NCI-H1105 (cell line): ENCODE data around the gene NUAK1.

Source experiments
- DNase-seq: peaks from one replicate; lab custom pipeline; 2025; lab: John Stamatoyannopoulos, UW

Gene NUAK1

DNA sequence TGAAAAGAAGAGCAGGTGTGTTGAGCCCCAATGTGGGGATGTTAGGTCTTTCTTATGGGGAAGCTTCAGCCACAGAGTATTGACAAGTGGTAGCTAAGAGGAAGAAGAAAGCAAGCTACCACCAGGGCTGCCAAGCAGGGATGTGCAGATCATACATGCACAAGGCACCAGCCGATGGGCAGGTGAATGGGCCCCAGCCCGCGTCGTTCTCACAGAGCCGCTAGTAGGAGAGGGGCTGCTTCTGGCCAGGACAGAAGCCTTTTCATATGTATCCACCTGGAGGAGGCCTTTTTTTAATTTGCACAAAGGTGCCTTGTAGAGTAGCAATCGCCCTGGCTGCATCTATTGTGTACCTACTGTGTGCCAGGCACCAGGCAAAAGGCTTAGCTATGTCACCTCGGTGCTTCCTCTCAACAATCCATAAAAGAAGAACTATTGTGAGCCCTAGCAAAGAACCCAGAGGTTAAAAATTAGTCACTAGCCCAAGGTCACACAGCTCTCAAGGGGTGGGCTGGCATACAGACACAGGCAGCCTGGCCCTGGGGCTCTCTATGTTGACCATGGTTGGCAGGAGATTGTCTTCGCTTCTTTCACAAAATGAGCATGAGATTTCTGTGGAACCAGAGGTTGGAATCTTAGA, 8.2 kb downstream of the NUAK1 start:
- no peak for DNase-seq

DNA sequence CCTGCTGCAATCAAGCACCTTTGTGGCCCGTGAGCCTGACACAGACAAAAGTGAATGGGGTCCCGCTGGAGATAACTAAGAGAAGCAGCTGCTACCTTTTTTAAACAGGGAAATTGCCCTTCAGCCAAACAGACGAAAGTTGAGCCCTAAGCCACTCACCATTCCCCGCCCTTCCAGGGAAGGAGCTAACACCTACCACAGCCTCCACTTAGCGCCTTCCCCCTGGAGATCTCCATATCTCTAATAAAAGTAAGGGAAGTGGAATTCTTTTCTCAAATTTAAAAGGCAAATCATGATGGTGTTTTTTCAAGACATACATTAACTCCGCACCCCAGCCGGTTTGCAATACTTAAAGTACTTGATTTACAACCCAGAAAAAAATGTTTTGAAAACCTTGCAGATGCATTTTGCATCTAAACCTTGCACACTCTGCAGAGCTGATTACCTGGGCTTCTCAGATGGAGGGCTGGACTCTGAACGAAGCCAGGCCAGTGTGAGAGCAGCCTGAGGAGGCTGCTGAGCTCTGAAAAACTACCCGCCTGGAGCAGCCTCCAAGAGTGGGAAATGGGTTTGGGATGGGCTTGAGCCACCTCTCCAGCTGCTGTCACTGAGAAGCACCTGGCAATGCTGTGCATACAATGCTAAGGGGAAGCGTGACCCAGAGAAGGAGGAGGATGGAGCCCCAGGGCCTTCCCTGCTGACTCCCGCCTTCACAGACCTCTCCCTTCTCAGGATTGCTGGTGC, 10.0 kb downstream of the NUAK1 start:
- DNase-seq: peak; percentile 44

DNA sequence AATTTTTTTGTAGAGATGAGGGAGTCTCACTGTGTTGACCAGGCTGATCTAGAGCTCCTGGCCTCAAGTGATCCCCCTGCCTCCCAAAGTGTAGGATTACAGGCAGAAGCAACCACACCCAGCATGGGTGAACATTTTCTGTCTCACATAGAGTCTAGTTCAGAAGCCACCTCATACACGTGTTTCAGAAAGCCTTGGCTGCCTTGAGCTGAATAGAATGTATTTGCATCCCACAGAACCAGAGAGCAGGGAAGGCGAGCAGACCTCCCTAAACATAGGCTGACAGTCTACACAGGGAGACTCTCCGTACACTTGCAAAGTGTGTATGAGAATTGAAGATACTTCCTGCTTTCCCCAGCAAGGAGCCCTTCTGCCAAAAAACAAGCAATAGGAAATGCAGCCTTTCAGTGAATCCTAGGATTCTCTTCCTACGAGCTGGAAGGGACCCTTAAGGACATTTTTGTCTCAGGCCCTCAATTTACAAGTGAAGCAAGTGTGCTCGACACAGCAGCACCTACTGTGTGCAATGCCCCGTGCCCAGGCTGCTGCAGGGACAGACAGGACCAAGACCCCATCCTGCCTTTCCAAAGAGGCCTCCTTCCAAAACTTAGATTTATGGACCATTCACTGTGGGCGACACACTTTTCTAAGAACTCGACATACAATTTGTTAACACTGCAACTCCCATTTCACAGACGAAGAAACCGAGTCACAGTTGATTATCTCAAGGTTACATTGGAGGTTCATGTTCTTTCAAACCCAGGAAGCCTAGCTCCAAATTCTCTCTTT, 11.2 kb downstream of the NUAK1 start:
- DNase-seq: no peak

DNA sequence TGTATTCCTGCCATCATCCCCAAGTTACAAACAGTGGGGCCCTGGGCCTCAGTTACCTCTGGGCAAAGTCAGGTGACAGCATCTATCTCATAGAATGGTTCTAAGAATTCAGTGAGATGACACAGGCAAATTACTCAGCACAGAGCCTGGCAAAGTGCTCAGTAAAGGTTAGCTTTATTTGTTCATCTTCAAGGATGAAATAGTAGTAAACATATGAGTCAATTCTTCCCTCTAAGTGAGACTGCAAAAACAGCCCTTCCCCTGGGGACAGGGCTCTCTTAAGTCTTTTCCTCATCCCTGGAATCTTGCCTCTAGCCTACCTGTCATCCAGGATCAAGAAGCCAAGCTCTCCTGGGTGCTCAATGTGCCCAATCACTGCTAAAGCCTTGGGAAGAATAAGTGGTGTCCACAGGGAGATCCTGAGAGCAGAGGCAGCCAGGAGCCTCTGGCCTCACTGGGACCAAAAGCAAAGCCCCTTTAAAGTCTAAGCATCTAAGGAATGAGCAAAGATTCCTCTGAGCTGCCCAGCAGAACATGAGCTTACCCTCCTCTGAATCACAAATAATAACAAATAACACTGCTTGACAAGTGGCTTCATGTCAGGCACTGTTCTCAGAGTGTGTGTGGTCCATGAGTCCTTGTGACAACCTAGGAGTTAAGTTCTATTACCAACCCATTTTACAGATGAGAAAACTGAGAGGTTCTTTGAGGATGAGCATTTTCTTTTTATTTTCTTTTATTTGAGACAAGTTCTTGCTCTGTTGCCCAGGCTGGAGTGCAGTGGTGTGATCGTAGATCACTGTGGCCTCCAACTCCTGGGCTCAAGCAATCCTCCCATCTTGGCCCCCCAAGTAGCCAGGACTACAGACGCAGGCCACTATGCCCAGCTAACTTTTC, 12.1 kb downstream of the NUAK1 start:
- DNase-seq: no peak

DNA sequence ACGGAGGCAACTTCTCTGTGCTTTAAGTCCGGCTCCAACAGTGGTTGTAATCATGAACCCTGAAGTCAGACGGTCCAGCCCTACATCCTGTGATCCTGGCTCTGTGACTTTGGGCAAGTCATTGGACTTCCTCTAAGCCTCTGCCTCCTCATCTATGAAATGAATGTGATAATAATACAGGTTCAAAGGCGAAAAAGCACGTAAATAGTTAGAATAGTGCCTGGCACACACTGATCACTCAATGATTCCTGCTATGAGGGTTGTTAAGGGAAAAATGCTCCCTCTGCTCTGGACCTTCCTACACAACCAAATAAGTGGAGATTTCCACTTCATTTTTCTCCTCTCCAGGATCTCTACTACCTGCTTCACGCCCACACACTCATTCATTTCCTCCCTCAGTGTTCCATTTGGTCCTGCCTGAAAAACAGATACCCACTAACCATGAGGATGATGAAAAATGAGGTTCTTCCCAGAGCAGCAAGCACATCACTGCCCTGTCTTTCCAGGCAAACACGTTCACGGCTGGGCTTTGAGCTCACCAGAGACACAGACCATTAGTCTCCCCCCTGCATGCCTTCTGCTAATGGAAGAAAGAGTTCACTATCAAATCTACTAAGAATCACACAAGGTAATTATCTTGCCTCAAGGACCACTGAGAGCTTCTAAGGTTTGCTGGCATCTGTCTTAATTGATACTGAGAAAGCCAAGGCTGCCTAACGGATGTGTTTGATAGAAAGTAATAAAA, 13.2 kb downstream of the NUAK1 start:
- no peak for DNase-seq

DNA sequence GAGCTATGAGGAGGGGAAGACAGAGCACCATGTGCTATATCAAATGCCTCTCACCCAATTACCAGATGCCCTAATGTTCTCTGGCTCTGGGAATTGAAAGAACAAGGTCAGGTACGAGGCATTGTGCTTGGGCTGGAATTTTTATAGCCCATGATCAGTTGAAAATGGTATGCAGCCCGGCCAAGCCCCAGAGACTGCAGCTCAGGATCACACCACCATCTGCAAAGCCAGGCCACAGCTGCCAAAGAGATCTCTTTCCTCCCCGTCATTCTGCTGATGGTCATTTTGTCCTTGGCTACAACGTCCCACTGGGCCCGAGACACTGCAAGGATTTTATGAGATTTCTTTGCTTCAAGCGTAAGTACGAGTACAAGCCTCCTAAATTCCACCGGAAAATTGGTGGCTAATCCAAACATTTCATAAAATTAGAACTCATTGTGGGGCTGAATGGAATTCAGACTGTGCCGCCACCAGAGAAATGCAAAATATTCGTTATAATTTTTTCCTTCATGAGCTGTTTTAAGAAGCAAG, 15.1 kb downstream of the NUAK1 start:
- no peak for DNase-seq

DNA sequence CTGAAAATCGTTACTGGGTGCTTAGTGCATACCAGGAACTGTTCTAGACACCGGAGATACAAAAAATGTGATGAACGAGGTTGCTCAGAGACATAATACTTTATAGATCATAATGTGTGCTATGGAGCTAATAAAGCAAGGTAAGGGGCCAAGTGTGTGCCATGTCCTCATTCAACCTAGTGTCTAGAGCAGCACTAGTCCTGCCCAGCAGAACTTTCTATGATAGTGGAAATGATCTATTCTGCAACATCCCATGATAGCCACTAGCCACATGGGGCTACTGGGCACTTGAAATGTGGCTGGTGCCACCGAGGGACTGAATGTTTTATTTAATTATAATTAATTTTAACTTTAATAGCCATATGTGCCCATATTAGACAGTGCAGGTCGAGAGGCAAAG, 15.6 kb downstream of the NUAK1 start:
- no peak for DNase-seq

DNA sequence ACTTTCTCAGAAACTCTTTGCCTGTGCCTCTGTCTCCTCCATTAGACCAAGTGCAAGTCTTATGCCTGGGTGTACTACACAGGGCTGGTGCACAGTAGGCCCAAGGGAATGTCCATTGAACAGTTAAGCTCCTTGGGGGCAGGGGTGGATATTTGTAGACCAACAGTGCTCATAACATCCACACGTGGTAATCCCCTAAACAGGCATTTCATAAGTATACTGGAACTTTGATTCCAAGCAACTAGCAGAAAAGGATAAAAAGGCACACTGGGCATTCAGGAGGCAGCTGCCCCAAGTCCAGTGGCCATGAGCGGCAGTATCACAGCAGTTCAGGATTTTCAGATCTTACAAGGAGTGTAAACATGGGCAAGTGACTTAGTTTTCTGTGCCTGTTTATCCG, 16.8 kb downstream of the NUAK1 start:
- DNase-seq: no peak

DNA sequence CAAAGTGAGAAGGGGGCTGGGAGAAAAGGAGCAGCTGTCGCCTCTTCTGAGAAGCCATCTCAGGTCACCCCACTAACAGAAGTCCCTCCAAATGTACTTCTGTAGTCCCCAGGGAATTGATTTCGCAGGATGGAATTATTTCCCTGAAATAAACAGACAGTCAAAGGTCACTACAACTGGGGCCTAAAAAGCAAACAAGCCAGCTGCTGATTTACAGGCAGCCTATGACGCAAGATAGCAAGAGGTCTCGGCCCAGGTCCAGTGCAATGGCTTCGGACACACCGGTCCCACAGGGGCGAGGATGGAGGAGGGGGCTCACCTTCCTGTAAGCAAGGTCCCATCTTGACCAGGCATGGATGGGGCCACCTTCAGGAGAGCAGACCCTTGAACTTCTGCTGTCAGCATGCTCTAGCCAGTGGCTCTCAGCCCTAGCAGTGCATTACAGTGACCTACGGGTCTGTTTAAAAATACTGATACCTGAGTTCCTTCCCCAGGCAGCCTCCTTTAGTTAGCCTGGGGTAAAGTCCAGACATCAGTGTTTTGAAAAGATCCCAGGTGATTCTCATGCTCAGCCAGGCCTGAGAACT, 18.1 kb downstream of the NUAK1 start:
- no peak for DNase-seq

DNA sequence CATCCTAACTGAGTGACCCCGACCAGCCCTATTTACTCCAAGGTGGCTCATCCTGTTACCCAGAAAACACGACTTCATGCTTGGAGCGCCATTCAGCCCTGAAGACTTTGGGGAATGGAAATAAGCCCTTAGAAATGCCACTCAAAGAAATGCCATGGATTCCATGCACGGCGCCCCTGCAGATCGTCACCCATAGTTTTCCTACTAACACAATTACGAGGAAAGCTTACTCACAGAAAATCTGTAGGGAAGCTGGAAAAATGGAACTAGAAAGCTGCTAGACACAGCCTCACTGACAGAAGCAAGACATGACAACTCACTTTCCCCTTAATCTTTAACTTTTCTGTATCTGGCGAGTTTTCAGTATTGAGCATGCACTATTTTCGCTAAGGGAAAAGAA, 19.5 kb downstream of the NUAK1 start:
- DNase-seq: no peak

DNA sequence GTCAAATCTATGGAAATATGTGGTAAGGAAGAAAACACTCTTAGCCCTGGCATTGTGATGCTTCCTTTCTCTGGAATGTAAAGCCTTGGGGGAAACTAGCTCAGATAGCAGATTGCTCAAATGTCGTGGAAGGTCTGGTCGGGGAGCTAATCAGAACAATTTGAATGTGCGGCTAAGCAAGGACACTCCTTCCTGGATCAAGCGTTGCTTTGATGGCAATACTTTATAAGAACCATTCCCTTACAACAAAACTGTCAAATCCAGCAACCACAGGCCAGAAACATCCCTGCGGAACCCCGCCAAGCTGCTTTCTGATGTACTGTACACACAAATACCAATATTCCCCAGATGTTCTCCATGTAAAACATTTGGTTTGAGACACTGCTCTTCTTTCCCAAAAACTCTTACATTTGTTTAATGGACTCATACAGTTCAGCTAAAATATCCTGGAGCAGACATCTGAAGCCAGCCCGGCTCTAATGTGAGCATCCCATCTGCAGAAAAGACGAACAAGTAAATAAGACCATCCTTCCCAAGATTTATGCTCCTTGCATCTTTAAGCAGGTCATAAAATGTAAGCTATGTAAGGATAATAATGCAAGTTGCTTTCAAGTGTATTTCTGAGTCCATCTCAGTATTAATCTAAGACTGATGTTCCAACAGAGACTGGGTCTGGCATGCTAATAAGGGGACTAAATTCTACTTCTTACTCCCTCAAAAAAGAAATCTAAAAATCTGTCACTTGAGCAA, 20.2 kb downstream of the NUAK1 start:
- no peak for DNase-seq

DNA sequence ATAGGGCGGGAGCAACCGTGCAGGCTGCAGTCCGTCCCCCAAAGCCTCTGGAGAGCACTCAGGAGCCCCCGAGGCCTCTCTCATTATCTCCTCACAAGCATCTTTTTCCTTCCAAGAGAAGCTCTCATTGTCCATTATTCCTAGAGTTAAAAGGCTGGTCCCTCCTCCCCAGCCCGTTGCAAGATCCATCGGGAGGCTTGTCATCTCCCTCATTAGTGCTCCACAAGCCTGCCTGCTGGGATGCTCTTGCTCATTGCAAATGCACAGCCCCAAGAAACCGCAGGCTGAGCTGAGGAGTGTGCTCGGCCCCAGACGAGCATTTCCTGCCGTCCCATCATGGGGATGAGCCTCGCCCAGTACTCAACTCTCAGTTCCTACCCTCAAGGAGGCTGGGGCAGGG, 23.3 kb downstream of the NUAK1 start:
- DNase-seq: no peak

DNA sequence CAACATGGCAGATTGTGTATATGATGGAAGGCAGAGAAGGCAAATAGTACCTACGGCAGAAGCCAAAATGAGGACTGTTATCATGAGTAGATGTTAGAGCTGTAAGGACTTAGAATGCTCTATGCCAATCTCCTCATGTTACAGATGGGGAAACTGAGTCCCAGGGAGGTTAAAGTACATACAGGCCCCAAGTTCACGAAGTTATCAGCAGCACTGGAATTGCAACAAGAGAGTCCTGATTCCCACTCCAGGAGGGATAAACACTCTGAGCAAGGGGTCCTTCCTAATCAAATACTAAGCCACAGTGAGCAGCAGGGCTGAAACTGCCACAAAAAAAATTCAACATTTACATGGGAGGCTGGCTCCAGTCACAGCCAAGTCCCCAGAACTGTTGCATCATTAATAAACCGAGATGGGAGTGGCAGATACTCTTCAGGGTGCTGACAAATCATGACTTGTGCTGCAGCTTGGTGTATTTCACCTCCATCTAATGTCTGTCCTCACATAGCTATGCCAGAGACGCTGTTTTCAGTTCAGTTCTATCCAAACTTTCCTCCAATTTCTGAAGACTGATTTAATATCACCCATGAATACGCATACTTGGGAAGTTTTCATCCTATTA, 24.2 kb downstream of the NUAK1 start:
- no peak for DNase-seq

DNA sequence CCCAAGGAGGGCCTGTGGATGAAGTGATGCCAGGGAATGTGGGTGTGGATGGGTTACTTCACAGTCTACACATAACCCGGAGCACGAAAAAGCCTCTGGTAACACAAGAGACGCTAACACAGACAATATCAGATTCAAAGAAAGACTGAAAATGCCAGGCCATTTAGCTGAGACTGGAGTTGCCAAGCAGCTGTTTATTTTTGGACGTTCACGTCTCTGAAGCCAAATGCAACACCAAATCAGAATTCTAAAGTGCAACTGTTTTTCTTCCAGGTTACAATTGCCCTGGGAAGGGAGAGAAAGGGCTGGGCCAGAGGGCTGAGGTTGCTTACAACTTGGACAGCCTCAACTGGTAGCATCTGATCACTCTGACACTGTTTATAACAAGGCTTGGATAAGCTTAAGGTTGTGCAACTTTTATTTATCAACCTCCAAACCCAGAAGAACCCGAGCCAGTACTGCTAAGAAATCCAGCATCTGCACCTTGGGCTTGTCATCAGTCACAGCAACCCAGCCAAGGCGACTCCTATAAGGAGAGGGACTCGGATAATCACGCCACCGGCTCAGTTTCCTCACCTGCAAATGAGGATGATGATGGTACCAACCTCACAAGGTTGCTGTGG, 24.8 kb downstream of the NUAK1 start:
- DNase-seq: no peak

DNA sequence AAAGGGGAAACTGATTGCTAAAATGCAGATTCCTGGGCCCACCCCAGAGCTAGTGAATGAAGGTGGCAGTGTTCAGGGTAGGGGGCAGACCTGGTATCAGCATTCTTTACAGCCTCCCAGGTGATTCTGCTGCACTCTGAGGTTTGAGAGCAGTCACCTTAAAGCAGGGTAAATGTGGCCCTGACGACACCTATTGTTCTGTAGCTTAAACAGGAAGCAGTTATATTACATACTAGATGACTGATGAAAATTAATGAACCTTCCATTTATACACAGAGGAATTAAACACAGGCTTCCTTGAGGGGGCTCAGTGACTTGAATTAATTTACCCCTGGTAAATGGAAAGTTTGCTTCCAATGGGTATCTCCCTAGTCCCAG, 25.3 kb downstream of the NUAK1 start:
- DNase-seq: no peak

DNA sequence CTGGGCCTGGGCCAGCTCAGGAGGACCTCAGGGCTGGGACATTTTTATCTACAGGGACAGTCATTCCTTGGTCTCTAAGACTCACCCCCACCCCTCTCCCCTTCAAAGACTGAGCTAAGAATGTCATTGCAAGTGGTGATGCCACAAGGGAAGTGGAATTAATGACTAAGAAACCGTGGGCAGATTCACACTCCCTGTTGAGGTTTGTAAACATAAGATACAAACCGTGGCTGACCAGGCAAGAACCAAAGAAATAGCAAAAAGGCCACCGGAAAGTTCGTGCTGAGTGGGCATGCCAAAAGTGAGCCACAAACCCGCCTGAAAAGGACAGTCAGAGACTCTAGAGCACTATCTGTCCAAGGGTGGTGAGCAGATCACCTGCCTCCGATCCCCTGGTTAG, 25.7 kb downstream of the NUAK1 start:
- DNase-seq: no peak

DNA sequence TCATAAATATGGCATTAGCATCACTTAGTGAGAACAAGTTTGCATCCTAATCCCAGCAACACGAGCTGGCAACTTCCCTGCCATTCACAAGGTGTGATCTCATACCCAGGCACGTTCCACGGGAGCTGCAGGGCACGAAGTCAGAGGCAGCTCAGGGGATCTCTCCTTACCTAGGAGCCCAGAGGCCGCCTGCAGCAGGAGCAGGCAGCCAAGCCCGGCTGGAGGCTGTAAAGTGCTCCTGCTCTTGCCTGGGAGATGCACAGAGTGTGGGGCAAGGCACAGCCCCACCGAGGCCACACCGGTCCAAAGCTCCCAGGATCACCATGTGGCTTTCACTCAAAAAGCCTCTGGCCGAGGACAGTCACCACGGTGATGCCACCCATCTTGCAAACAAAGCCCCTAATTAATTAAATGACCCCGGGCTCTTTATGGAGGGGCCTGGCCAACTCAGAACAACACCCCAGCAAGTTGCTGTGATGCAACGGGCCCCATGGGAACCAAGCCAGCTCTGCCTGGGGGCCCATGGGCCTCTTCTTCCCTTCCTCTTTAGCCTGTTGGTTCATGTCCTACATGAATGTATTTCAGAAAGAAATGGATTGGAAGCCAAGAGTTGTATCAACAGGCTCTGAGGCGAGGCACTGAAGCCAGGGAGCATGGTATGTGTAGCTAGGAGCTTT, 26.5 kb downstream of the NUAK1 start:
- peak; percentile 46 for DNase-seq

DNA sequence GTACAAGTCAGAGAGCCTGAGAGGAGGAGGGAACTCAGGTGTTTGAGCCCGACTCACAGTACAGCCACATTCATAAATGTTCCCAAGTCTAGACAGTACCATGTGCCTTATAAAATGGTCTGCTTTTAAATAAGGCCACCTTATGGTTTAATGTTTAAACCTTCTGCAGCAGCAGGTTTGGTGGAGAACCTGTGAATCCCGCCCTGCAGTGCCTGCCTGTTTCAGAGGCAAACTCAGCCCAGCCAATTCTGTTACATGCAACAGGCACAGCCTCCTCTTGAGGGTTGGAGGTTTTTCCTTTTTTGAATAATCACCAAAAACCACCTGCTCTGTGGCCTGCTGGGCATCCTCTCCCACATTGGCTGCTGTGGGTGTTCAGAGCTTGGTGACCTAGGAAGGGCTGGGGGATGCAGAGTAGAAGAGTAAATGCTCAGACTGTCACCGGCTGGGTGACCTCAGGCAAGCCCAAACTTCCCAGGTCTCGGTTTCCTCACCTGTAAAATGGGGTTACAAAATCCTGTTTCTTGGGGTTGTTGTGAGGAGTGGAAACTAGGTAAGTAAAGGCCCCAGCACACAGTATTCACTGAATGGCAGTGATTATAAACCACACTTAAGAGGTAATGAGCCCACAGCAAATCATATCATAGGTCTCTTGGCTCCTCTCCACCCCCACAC, 28.0 kb downstream of the NUAK1 start:
- no peak for DNase-seq
